ENCODE data around the gene CACNA1C.

- TF ChIP-seq CTCF (IDR thresholded peaks at IDR 0.05) (no peak), POLR2A (IDR thresholded peaks at IDR 0.05) (no peak)
These were observed 600.7 kb downstream of the CACNA1C start for GRCh38 chr12:2653461-2653965.
